HepG2 (cell line): Measurements from ENCODE around the gene RUNX2. TPM values are rescaled to one million over a fixed set of nuclear protein-coding genes. Genes with fewer than 3 reads are reported as not detected.

ENCODE experiments used
- ATAC-seq: fragments of 200-7000 bp; cut with Tn5 transposase; 3 replicates; pipeline ENCODE4 v1.9.1; 2020; ENCODE audit warnings: mild to moderate bottlenecking, moderate library complexity
- BruUV-seq: library from RNA; stranded (reverse); fragments of 400-500 nt; replicated peaks from 2 replicates; lab custom pipeline; 2021; lab: Mats Ljungman, UMichigan
- CTCF ChIA-PET: fragments of 300-600 bp; formaldehyde crosslinking; extraction: SDS; loops from one replicate; lab custom pipeline; 2021; ENCODE audit warnings: low total read pairs, inconsistent platforms, low intra/inter-chr PET ratio; lab: Yijun Ruan, JAX
- POLR2A ChIA-PET: fragments of 350-600 bp; sonication (Branson Sonifier 250); formaldehyde crosslinking; loops from one replicate; lab custom pipeline; 2020; ENCODE audit warnings: antibody characterized with exemption, inconsistent platforms; lab: Yijun Ruan, JAX
- DNase-seq: peaks from one replicate; pipeline ENCODE4 v3.0.0-alpha.2; 2015; ENCODE audit warnings: low spot score
- FAIRE-seq: peaks from 3 replicates; lab custom pipeline; 2011; peaks lifted over from hg19 to GRCh38; lab: Jason Lieb, UNC
- H2AFZ ChIP-seq: one replicate; pipeline ENCODE4 v1.6.1; 2011; ENCODE audit warnings: low read length, inconsistent platforms
- H3K27ac ChIP-seq: fragments of 300-600 bp; 3 replicates; pipeline ENCODE4 v1.8.0; 2011; ENCODE audit warnings: mixed run types, mild to moderate bottlenecking, mixed read lengths, low read length, inconsistent platforms; ENCODE audit not compliant: insufficient read depth; ENCODE audit errors: extremely low read length
- H3K27me3 ChIP-seq, 2 experiments: fragments of 200-600 bp in 1 of 2; 2 replicates in 1 of 2; 3 replicates in 1 of 2; pipeline versions ENCODE4 v1.6.0 to v1.8.0; 2011; ENCODE audit warnings: low read length in 2 of 2, mild to moderate bottlenecking in 2 of 2, moderate library complexity in 2 of 2, inconsistent platforms in 1 of 2; ENCODE audit not compliant: insufficient read depth in 2 of 2, control insufficient read depth in 1 of 2
- H3K36me3 ChIP-seq, 2 experiments: fragments of 200-600 bp in 1 of 2; replicated peaks in 1 of 2; 2 replicates in 1 of 2; 3 replicates in 1 of 2; pipeline versions ENCODE4 v1.5.1 to v1.8.0; 2011; ENCODE audit warnings: low read length in 2 of 2, inconsistent platforms in 1 of 2; ENCODE audit not compliant: insufficient read depth in 2 of 2, control insufficient read depth in 1 of 2
- H3K4me1 ChIP-seq: 2 replicates; pipeline ENCODE4 v1.5.1; 2012; ENCODE audit warnings: low read length, inconsistent platforms; ENCODE audit not compliant: insufficient read depth
- H3K4me2 ChIP-seq: 2 replicates; pipeline ENCODE4 v1.6.0; 2011; ENCODE audit warnings: low read depth, low read length, inconsistent platforms
- H3K4me3 ChIP-seq, 3 experiments: fragments of 200-600 bp in 1 of 3; sonication (generic), shearing (Covaris generic) in 1 of 3; replicated peaks in 1 of 3; 2 replicates each; pipeline ENCODE4 v1.5.1; 2011 to 2016; ENCODE audit warnings: low read length in 3 of 3, inconsistent platforms in 2 of 3, low read depth in 2 of 3, mild to moderate bottlenecking in 2 of 3, control low read depth in 1 of 3, mixed read lengths in 1 of 3; ENCODE audit not compliant: insufficient read depth in 1 of 3
- H3K79me2 ChIP-seq: one replicate; pipeline ENCODE4 v1.6.1; 2011; ENCODE audit warnings: low read length, inconsistent platforms; ENCODE audit not compliant: insufficient read depth
- H3K9ac ChIP-seq: 2 replicates; pipeline ENCODE4 v1.6.0; 2011; ENCODE audit warnings: mild to moderate bottlenecking, low read depth, low read length, inconsistent platforms; ENCODE audit not compliant: insufficient read depth
- H3K9me3 ChIP-seq: 2 replicates; pipeline ENCODE4 v1.5.1; 2012; ENCODE audit warnings: mild to moderate bottlenecking, low read length
- H4K20me1 ChIP-seq: 2 replicates; pipeline ENCODE4 v1.6.0; 2011; ENCODE audit warnings: inconsistent platforms, mild to moderate bottlenecking, low read length, moderate library complexity; ENCODE audit not compliant: insufficient read depth
- E2F2 ChIP-seq: sonication (generic); formaldehyde crosslinking; IDR thresholded peaks from 2 replicates; pipeline ENCODE4 v1.4.0; 2020; ENCODE audit warnings: missing genetic modification reagents, borderline replicate concordance
- E2F5 ChIP-seq: sonication (generic); formaldehyde crosslinking; conservative IDR thresholded peaks from 2 replicates; pipeline ENCODE4 v1.4.0; 2020; ENCODE audit warnings: missing genetic modification reagents
- ELK4 ChIP-seq: sonication (generic); formaldehyde crosslinking; IDR thresholded peaks from 2 replicates; pipeline ENCODE4 v1.9.0; 2021; ENCODE audit warnings: missing genetic modification reagents, borderline replicate concordance
- MAFK ChIP-seq, 2 experiments: IDR thresholded peaks in 1 of 2; conservative IDR thresholded peaks in 1 of 2; 2 replicates each; pipeline ENCODE4 v1.6.1; 2011; ENCODE audit warnings: improper control_type of control experiment in 2 of 2, low read length in 2 of 2
- SNAI1 ChIP-seq: sonication (generic); formaldehyde crosslinking; IDR thresholded peaks from 2 replicates; pipeline ENCODE4 v1.5.0; 2020; ENCODE audit warnings: mild to moderate bottlenecking, missing genetic modification reagents, borderline replicate concordance
- TFE3 ChIP-seq: IDR thresholded peaks from 2 replicates; pipeline ENCODE4 v1.6.1; 2016
- TGIF2 ChIP-seq: IDR thresholded peaks from 2 replicates; pipeline ENCODE4 v1.6.1; 2016; ENCODE audit warnings: control low read depth, missing compliant biosample characterization
- XRCC5 ChIP-seq: fragments of 200-400 bp; formaldehyde crosslinking; optimal IDR thresholded peaks from 2 replicates; pipeline ENCODE3; 2017; ENCODE audit warnings: mild to moderate bottlenecking, low read length
- ZBTB20 ChIP-seq: sonication (generic); formaldehyde crosslinking; IDR thresholded peaks from 2 replicates; pipeline ENCODE4 v1.8.1; 2023; ENCODE audit warnings: missing genetic modification reagents, low read depth, mild to moderate bottlenecking, borderline replicate concordance
- ZFY ChIP-seq: sonication (generic); formaldehyde crosslinking; IDR thresholded peaks from 2 replicates; pipeline ENCODE4 v1.4.0; 2020; ENCODE audit warnings: missing genetic modification reagents
- ZIK1 ChIP-seq: sonication (generic); formaldehyde crosslinking; IDR thresholded peaks from 2 replicates; pipeline ENCODE4 v1.5.0; 2020; ENCODE audit warnings: mild to moderate bottlenecking, low read depth, missing genetic modification reagents, borderline replicate concordance
- ZNF343 ChIP-seq: sonication (generic); formaldehyde crosslinking; IDR thresholded peaks from 2 replicates; pipeline ENCODE4 v1.4.0; 2020; ENCODE audit warnings: mild to moderate bottlenecking, missing genetic modification reagents
- ZNF556 ChIP-seq: sonication (generic); formaldehyde crosslinking; IDR thresholded peaks from 2 replicates; pipeline ENCODE4 v1.4.0; 2020; ENCODE audit warnings: mild to moderate bottlenecking, missing genetic modification reagents, borderline replicate concordance
- ZNF639 ChIP-seq: conservative IDR thresholded peaks from 2 replicates; pipeline ENCODE4 v1.6.1; 2018; ENCODE audit warnings: missing genetic modification reagents
- whole genome bisulfite sequencing: methylation state at CpG from one replicate; pipeline ENCODE4 v1.1.6; 2017; ENCODE audit warnings: low lambda C conversion rate; 5-methylcytosine and 5-hydroxymethylcytosine counted together
- in situ Hi-C: cut with HindIII; loops from 2 replicates; pipeline ENCODE4 v1.10.0; 2017; ENCODE audit warnings: low pct_unique_long_range_greater_than_20kb; ENCODE audit not compliant: extremely low pct_ligation_motif_present
- intact Hi-C: fragments of 100-400 bp; cut with micrococcal nuclease; formaldehyde crosslinking; loops from one replicate; pipeline ENCODE4 v1.10.0; 2022; ENCODE audit not compliant: unreplicated experiment
- polyA plus RNA-seq, 8 experiments: library from polyadenylated mRNA; depleted of rRNA in 3 of 8; stranded (reverse) in 7 of 8; unstranded in 1 of 8; fragments of >200 nt; fragmentation: Illumina TruSeq in 4 of 8; extraction: Trizol in 4 of 8; gene quantifications; 2 replicates each; pipeline versions ENCODE4 v1.2.1 to v1.2.3, GENCODE V29; 2011 to 2016; ENCODE audit warnings: low read depth in 4 of 8, missing spikeins in 1 of 8, mixed read lengths in 1 of 8; ENCODE audit not compliant: insufficient read depth in 1 of 8
- total RNA-seq, 5 experiments: library from RNA; depleted of rRNA; stranded (reverse); fragments of >200 nt; fragmentation: Illumina TruSeq; extraction: Trizol; gene quantifications; 2 replicates each; pipeline ENCODE4 v1.2.3, GENCODE V29; 2016; ENCODE audit warnings: low read depth in 1 of 5

Gene RUNX2
- total and polyA plus RNA-seq, 2 of the 13 experiments (the other 11 are each of a cell fraction or from before 2014, with no cell fraction given): not detected

- no TSS peak for BruUV-seq
- ChIA-PET CTCF (no interaction called here), POLR2A (no interaction called here)
- H3K9me3 ChIP-seq: no peaks in the 10 kb centered on the region
- no peak for DNase-seq
- no peak for FAIRE-seq
- ATAC-seq: no peak
- H3K9ac ChIP-seq: no peak overlapping the region
- no peaks in the 10 kb centered on the region for H4K20me1 ChIP-seq
- H3K36me3 ChIP-seq: no peaks in the 10 kb centered on the region
- 0 out of 5 replicates have a peak, but pooled peaks cover 0 to 2% of the 10 kb centered on the region in 2 experiments for H3K27me3 ChIP-seq
- no peaks in the 10 kb centered on the region for H3K79me2 ChIP-seq
- no peak overlapping the region for H3K4me3 ChIP-seq
- TF ChIP-seq E2F5: no peak
- no peak for TF ChIP-seq TGIF2 (CRISPR knock-in tag)
- TF ChIP-seq ZIK1: no peak
- TF ChIP-seq ZFY: no peak
- TF ChIP-seq ZNF556 (CRISPR knock-in tag): no peak
- no peak for TF ChIP-seq SNAI1 (CRISPR knock-in tag)
- no peak for TF ChIP-seq E2F2 (CRISPR knock-in tag)
- TF ChIP-seq XRCC5: no peak
- TF ChIP-seq ZBTB20 (CRISPR knock-in tag): no peak
- TF ChIP-seq ELK4 (CRISPR knock-in tag): no peak
- TF ChIP-seq ZNF639: no peak
- no peak for TF ChIP-seq ZNF343 (CRISPR knock-in tag)
- no peak for TF ChIP-seq MAFK (conservative IDR thresholded peaks at IDR 0.05 in 1 of 2, IDR thresholded peaks at IDR 0.05 in 1 of 2; ENCODE audit: low read length in 2 of 2)
- no peak for TF ChIP-seq TFE3 (CRISPR knock-in tag)
- H2AFZ ChIP-seq: no peak overlapping the region
- intact Hi-C loops (no loop called here), in situ Hi-C loops (no loop called here)
- H3K27ac ChIP-seq: no peak overlapping the region
- no peaks in the 10 kb centered on the region for H3K4me1 ChIP-seq
- WGBS: 49% methylated on average over 9 of the region's 9 CpGs
- H3K4me2 ChIP-seq: no peak overlapping the region
Measured at GRCh38 chr6:45513213-45513618, 185.1 kb downstream of the RUNX2 start.
